ENCODE data around the gene RBSN. TPM values are rescaled to one million over a fixed set of nuclear protein-coding genes. Genes with fewer than 3 reads are reported as not detected.

Gene RBSN
- total RNA-seq, 2 experiments from 2014 or later = 13.5 to 15.0 TPM

DNA sequence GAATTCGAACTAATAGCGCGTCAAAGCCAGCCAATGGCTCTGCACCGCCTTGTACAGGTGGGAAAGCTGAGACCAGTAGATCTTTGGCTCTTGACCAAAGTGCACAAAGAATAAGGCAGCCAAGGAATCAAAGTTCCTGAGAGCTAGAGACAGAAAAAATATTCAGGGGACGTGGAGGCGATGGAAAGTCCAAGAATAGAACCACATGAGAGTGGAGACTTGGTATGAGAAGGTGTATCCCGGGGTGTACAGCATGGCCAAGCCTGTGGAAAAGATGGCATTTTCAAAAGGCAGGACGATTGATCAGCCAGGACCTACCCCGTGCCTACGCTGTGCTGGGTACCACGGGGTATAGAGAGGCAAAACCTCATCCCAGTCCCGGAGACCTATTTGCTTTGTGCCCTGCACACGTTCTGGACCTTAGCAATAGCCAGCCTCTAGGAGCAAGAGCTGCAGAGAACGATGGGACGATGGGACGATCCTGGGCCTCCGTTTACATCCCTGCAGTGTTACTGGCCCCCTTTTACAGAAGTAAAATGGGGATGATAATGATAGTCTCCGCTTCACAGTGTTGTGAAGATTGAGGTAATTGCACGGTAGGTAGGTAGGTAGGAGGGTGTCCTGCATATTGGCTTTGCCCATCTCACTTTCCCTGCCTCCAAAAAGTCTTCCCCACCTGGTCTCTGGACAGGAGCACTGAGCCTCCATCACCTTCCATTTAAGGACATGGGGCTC, 583 bp upstream of the RBSN start:
- peaks cover 2% of the 10 kb centered on the region for H3K27me3 Mint-ChIP-seq
- peaks cover 22% of the 10 kb centered on the region for H3K36me3 Mint-ChIP-seq (ENCODE audit: low read depth)
- intact Hi-C loops (cut with DNase I, micrococcal nuclease) = loop anchor here (1.0 to 10.0 kb wide), 15 partner anchors 34 to 955 kb away; partner anchors contain the start of genes CAPN7 (in 2 of the 2), MRPS25 (in 2 of the 2), BTD (in 1 of the 2) and EAF1 (in 1 of the 2)
- ChIA-PET POLR2A (interaction anchor here (0.9 to 1.4 kb wide), 2 partner anchors 35 to 262 kb away, joined by 3 to 5 read pairs; partner anchors contain the start of gene MRPS25), CTCF (interaction anchor here (0.6 to 2.4 kb wide), 3 partner anchors 9 to 200 kb away, joined by 3 to 16 read pairs (median 5); no protein-coding TSS in a partner anchor)
- H3K4me3 Mint-ChIP-seq = peak overlapping the region; percentile 85
- H3K9me3 Mint-ChIP-seq (ENCODE audit: low read depth) = no peaks in the 10 kb centered on the region
- ATAC-seq = peak; percentile 32
- peak overlapping the region; percentile 91 for H3K27ac Mint-ChIP-seq
- DNase-seq = peak; percentile 40
- peaks cover 18% of the 10 kb centered on the region for H3K4me1 Mint-ChIP-seq

DNA sequence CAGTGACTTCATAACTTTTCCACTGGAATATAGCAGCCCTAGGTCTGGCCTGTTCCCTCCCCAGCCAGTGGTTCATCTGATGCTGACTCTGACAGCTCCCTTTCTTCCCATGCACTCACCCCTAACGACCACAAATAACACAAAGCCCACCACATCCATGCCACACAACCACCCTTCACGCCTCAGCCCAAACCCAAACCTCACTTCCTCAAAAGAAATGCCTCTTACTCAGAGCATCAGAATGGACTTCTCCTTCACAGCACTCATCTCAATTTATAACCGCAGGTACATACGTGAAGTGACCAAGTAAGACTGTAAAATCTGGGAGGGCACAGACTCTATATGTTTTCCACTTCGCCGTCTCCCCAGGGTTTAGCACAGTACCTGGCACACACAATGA, 1.1 kb downstream of the RBSN start:
- Mint-ChIP-seq H3K9me3 (ENCODE audit: low read depth) (no peaks in the 10 kb centered on the region), H3K27me3 (peaks cover 2% of the 10 kb centered on the region), H3K27ac (peak overlapping the region; percentile 91), H3K4me3 (peak overlapping the region; percentile 85), H3K36me3 (ENCODE audit: low read depth) (peaks cover 27% of the 10 kb centered on the region), H3K4me1 (peaks cover 18% of the 10 kb centered on the region)
- ChIA-PET CTCF (interaction anchor here (0.6 to 2.4 kb wide), 4 partner anchors 11 to 106 kb away, joined by 3 to 16 read pairs (median 6); partner anchors contain the start of gene MRPS25), POLR2A (interaction anchor here (1.0 to 1.4 kb wide), 2 partner anchors 33 to 264 kb away, joined by 3 to 4 read pairs; partner anchors contain the start of gene MRPS25)
- DNase-seq (peak; percentile 35), ATAC-seq (no peak)
- intact Hi-C loops (cut with DNase I, micrococcal nuclease) = loop anchor here (1.0 to 10.0 kb wide), 7 partner anchors 43 to 953 kb away; partner anchors contain the start of genes CAPN7 (in 1 of the 2), CCDC174 (in 1 of the 2), LSM3 (in 1 of the 2) and XPC (in 1 of the 2)

DNA sequence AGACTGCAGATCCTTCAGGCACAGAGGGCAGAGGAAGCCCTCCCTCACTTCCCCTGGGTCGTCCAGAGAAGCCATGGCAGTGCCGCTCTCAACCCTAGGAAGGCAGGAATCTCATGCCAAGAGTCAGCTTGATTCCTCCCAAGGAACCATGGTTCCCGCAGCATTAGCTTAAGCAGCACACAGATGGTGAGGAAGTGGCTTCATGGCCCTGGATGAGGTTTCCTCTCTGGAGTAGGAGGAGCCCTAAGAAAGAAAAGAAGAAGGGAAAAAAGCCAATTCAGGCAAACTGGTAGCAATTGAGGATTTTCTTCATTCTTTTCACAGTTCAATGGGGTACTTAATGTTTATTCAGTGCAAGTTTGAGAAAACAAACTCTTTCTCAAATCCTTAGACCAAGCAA, 2.9 kb downstream of the RBSN start:
- Mint-ChIP-seq H3K4me1 (peaks cover 21% of the 10 kb centered on the region), H3K9me3 (ENCODE audit: low read depth) (no peaks in the 10 kb centered on the region), H3K27ac (no peak overlapping the region), H3K27me3 (peaks cover 2% of the 10 kb centered on the region), H3K4me3 (no peak overlapping the region), H3K36me3 (ENCODE audit: low read depth) (peaks cover 30% of the 10 kb centered on the region)
- CTCF ChIA-PET = interaction anchor here (0.9 to 1.8 kb wide), 4 partner anchors 13 to 170 kb away, joined by 3 to 7 read pairs (median 3); no protein-coding TSS in a partner anchor
- ATAC-seq (no peak), DNase-seq (no peak)
- POLR2A ChIA-PET = interaction anchor here (0.6 to 1.4 kb wide), 2 partner anchors 31 to 46 kb away, joined by 3 to 4 read pairs; partner anchors contain the start of gene MRPS25
- intact Hi-C loops (cut with DNase I, micrococcal nuclease) = loop anchor here in 1 of 2 experiments (5.0 to 10.0 kb wide), 2 partner anchors 266 to 671 kb away; no protein-coding TSS in a partner anchor

DNA sequence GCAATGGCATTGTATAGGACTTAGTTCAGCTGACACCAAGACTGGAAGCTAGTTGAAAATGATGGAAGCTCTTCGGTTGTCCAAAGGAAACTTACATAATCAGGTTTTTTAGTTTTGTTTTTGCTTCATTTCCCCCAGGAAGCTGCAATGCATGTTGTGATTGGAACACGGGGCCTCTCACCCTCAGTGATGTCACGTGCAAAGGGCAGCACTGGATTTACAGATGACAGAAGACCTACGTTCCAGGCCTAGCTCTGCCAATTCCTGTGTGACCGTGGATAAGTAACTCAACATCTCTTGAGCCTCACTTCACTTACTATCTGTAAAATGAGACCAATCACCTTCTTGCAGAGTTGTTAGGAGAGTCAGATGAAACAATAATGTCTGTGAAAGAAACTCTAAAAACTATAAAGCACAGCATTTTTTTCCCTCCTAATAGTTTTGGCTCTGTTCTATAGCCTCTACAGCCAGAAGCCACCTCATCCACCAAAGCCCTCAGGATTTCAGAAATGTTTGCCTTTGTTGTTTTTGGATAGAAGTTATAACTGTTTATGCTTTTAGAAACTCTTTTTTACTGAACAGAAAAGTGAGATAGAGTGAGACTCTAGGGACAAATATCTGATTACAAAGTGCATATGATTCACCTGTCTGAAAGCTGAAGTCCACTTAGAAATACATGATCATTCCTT, 4.6 kb downstream of the RBSN start:
- ChIA-PET POLR2A (interaction anchor here (0.6 kb wide), 2 partner anchors 10 to 29 kb away, joined by 4 to 8 read pairs; no protein-coding TSS in a partner anchor), CTCF (interaction anchor here (0.9 to 1.6 kb wide), 2 partner anchors 9 to 10 kb away, joined by 3 read pairs; no protein-coding TSS in a partner anchor)
- peaks cover 2% of the 10 kb centered on the region for H3K27me3 Mint-ChIP-seq
- no peak overlapping the region for H3K4me3 Mint-ChIP-seq
- no peak overlapping the region for H3K27ac Mint-ChIP-seq
- no peak for ATAC-seq
- H3K9me3 Mint-ChIP-seq (ENCODE audit: low read depth) = no peaks in the 10 kb centered on the region
- H3K4me1 Mint-ChIP-seq = peaks cover 16% of the 10 kb centered on the region
- intact Hi-C loops (cut with DNase I, micrococcal nuclease) = loop anchor here in 1 of 2 experiments (10.0 kb wide), 1 partner anchor 670 kb away; no protein-coding TSS in a partner anchor
- peaks cover 41% of the 10 kb centered on the region for H3K36me3 Mint-ChIP-seq (ENCODE audit: low read depth)
- no peak for DNase-seq

DNA sequence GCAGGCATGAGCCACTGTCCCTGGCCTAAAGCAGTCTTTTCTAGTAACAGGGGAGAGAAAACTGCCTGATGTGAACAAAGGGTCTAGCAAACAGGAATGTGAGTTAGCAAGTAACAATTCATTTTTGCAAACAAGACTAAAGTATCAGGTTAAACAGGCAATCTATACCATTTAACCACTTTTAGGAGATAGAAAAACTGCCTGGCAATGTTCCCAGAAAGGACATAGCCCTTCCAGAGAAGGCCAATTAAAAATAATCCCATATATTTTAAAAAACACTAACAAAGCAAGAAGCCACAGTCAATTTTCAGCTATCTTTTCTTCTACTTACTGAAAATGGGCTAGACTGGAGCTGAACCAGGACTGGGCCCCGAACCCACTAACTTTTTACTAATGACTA, 6.3 kb downstream of the RBSN start:
- Mint-ChIP-seq H3K27ac (no peak overlapping the region), H3K4me3 (no peak overlapping the region), H3K27me3 (no peaks in the 10 kb centered on the region), H3K9me3 (ENCODE audit: low read depth) (no peaks in the 10 kb centered on the region), H3K4me1 (peaks cover 6% of the 10 kb centered on the region), H3K36me3 (ENCODE audit: low read depth) (peaks cover 40% of the 10 kb centered on the region)
- POLR2A ChIA-PET = no interaction called here
- CTCF ChIA-PET = interaction anchor here (1.4 to 2.1 kb wide), 3 partner anchors 15 to 41 kb away, joined by 3 to 6 read pairs (median 4); no protein-coding TSS in a partner anchor
- no peak for DNase-seq
- intact Hi-C loops (cut with DNase I, micrococcal nuclease) = loop anchor here in 1 of 2 experiments (10.0 kb wide), 1 partner anchor 668 kb away; no protein-coding TSS in a partner anchor
- no peak for ATAC-seq

DNA sequence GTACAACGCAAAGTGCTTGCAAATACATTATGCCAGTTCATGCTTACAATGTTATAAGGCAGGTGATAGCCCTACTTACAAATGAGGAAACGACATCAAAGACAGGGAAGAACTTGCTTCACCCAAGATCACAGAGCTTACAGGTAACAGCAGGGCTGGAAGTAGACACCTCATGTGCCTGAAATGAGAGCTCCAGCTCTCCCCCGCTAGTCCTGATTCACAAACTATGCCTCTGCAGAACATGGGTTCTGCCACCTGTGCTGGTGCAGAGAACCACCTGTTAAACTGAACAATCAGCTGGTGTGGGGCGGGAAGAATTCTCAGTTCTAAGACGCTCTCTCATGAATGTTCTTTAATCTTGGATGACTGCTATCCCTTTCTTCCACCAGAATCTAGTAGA, 7.4 kb downstream of the RBSN start:
- ChIA-PET POLR2A (interaction anchor here (1.3 kb wide), 1 partner anchor 27 kb away, joined by 3 read pairs; the partner anchor contains the start of gene MRPS25), CTCF (interaction anchor here (0.6 to 2.1 kb wide), 6 partner anchors 8 to 184 kb away, joined by 3 to 6 read pairs (median 3); no protein-coding TSS in a partner anchor)
- Mint-ChIP-seq H3K4me3 (no peak overlapping the region), H3K27me3 (no peaks in the 10 kb centered on the region), H3K4me1 (peaks cover 3% of the 10 kb centered on the region), H3K9me3 (ENCODE audit: low read depth) (no peaks in the 10 kb centered on the region), H3K36me3 (ENCODE audit: low read depth) (peaks cover 41% of the 10 kb centered on the region), H3K27ac (no peak overlapping the region)
- ATAC-seq (no peak), DNase-seq (no peak)
- intact Hi-C loops (cut with DNase I, micrococcal nuclease) = loop anchor here in 1 of 2 experiments (2.0 to 10.0 kb wide), 2 partner anchors 17 to 667 kb away; no protein-coding TSS in a partner anchor

DNA sequence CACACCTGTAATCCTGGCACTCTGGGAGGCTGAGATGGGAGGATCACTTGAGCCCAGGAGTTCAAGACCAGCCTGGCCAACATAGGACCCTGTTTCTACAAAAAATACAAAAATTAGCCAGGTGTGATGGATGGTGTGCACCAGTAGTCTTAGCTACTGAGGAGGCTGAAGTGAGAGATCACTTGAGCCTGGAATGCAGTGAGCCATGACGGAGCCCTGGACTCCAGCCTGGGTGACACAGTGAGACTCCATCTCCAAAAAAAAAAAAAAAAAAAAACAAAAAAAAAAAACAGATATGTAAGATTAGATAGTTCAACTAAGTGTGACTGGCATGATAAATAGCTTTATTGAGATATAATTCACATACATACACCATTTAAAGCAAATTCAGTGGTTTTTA, 9.7 kb downstream of the RBSN start:
- intact Hi-C loops (cut with DNase I, micrococcal nuclease) = no loop called here
- no peak overlapping the region for H3K4me3 Mint-ChIP-seq
- H3K9me3 Mint-ChIP-seq (ENCODE audit: low read depth) = no peaks in the 10 kb centered on the region
- H3K27me3 Mint-ChIP-seq = no peaks in the 10 kb centered on the region
- no peak overlapping the region for H3K27ac Mint-ChIP-seq
- peaks cover 3% of the 10 kb centered on the region for H3K4me1 Mint-ChIP-seq
- ATAC-seq (no peak), DNase-seq (no peak)
- CTCF ChIA-PET = no interaction called here
- H3K36me3 Mint-ChIP-seq (ENCODE audit: low read depth) = peaks cover 33% of the 10 kb centered on the region
- POLR2A ChIA-PET = interaction anchor here (0.7 kb wide), 1 partner anchor 24 kb away, joined by 3 read pairs; the partner anchor contains the start of gene MRPS25

DNA sequence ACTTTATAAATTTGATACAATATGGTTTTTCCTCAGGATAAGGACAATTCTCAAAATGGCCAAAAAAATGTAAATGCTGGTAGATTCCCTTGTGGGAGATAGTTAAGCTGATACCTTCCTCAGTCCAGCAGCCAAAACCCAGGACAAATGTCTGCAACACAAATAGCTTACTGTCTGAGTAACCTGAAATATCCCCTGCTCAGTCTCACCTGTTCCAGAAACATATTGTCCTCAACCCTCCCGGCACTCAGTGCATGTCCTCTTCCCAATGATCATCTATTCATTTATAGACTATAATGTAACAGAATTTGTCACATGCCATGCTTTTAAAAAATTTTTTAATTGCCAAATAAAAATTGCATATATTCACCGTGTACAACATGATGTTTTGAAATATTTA, 12.2 kb downstream of the RBSN start:
- ChIA-PET POLR2A (no interaction called here), CTCF (interaction anchor here (1.0 kb wide), 1 partner anchor 36 kb away, joined by 3 read pairs; no protein-coding TSS in a partner anchor)
- H3K27ac Mint-ChIP-seq = no peak overlapping the region
- no peak for DNase-seq
- no peak overlapping the region for H3K4me3 Mint-ChIP-seq
- peaks cover 3% of the 10 kb centered on the region for H3K4me1 Mint-ChIP-seq
- no peaks in the 10 kb centered on the region for H3K27me3 Mint-ChIP-seq
- ATAC-seq = no peak
- intact Hi-C loops (cut with DNase I, micrococcal nuclease) = no loop called here
- H3K9me3 Mint-ChIP-seq (ENCODE audit: low read depth) = no peaks in the 10 kb centered on the region
- H3K36me3 Mint-ChIP-seq (ENCODE audit: low read depth) = peaks cover 42% of the 10 kb centered on the region

DNA sequence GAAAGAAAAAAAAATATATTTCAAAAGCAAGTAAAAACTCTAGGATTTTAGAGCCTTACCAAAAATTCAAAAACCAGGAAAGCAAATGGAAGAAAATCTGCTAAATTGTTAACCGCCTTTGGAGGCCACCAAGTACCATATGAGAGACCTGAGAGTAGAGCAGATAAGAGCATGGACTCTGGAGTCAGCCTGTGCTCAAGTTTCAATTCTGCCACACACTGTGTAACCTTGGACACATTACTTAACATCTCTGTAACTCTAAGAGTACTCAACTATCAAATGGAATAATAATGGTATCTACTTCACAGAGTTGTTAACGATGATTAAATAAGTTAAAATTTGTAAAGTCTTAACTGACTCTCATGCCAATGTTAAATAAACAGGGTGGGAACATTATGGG, 12.7 kb downstream of the RBSN start:
- no peaks in the 10 kb centered on the region for H3K27me3 Mint-ChIP-seq
- CTCF ChIA-PET = interaction anchor here (0.5 to 1.0 kb wide), 2 partner anchors 35 to 717 kb away, joined by 3 read pairs; no protein-coding TSS in a partner anchor
- DNase-seq (no peak), ATAC-seq (no peak)
- H3K4me3 Mint-ChIP-seq = no peak overlapping the region
- H3K36me3 Mint-ChIP-seq (ENCODE audit: low read depth) = peaks cover 40% of the 10 kb centered on the region
- POLR2A ChIA-PET = no interaction called here
- peaks cover under 1% of the 10 kb centered on the region for H3K4me1 Mint-ChIP-seq
- H3K9me3 Mint-ChIP-seq (ENCODE audit: low read depth) = no peaks in the 10 kb centered on the region
- intact Hi-C loops (cut with DNase I, micrococcal nuclease) = no loop called here
- no peak overlapping the region for H3K27ac Mint-ChIP-seq

DNA sequence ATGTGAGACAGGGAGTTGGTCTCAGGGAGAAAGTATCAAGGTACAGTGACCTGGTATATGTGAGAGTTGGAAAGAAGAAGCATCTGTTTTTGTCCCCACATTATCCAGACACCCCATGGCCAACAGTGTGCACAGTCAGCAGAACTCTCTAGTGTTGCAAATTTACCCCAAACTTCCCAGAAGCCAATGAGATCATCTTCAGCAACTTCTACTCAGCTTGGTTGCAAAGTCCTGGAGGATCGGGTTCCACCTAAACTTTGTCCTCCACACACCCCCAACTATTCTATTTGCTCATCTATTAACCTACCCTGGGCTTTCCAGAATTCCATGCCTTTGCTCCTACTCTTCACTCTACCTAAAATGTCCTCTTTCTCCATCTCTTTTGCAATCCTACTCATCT, 15.7 kb downstream of the RBSN start:
- ChIA-PET POLR2A (no interaction called here), CTCF (interaction anchor here (0.5 to 0.9 kb wide), 3 partner anchors 8 to 36 kb away, joined by 3 read pairs; no protein-coding TSS in a partner anchor)
- Mint-ChIP-seq H3K9me3 (ENCODE audit: low read depth) (no peaks in the 10 kb centered on the region), H3K4me1 (no peaks in the 10 kb centered on the region), H3K36me3 (ENCODE audit: low read depth) (peaks cover 33% of the 10 kb centered on the region), H3K27me3 (no peaks in the 10 kb centered on the region), H3K27ac (no peak overlapping the region), H3K4me3 (no peak overlapping the region)
- DNase-seq (no peak), ATAC-seq (no peak)
- intact Hi-C loops (cut with DNase I, micrococcal nuclease) = no loop called here
